ENCODE results near the gene CDIPT. TPM values are rescaled to one million over a fixed set of nuclear protein-coding genes. Genes with fewer than 3 reads are reported as not detected.

CDIPT gene
- total RNA-seq, 1 experiment from 2014 or later, result 60.5 TPM

GRCh38 chr16:29830774-29831173 lies 32.3 kb downstream of the CDIPT start:
- Histone ChIP-seq H3K36me3 (ENCODE audit: low read depth, low read length) (no peaks in the 10 kb centered on the region), H3K4me1 (ENCODE audit: insufficient read depth, low read length) (peaks cover 10% of the 10 kb centered on the region), H3F3A (ENCODE audit: low read length, unreplicated experiment) (no peaks in the 10 kb centered on the region), H3K9me2 (replicated peaks; ENCODE audit: low read length) (no peaks in the 10 kb centered on the region), H3K4me2 (ENCODE audit: low read length) (no peak overlapping the region), H3K27me3 (ENCODE audit: low read length) (no peaks in the 10 kb centered on the region), H3K9ac (ENCODE audit: low read length) (no peak overlapping the region), H3K4me3 (ENCODE audit: low read length) (no peak overlapping the region), H4K20me1 (ENCODE audit: low read length) (no peaks in the 10 kb centered on the region), H3K9me3 (ENCODE audit: low read length) (no peaks in the 10 kb centered on the region), H3K79me2 (ENCODE audit: low read length) (no peaks in the 10 kb centered on the region), H3K27ac (ENCODE audit: low read length) (no peak overlapping the region), H2AFZ (ENCODE audit: low read length) (no peak overlapping the region)
- ATAC-seq (no peak), DNase-seq (no peak)
- POLR2A ChIA-PET (ENCODE audit: unreplicated experiment), result no interaction called here
- BruUV-seq (replicated peaks), result no TSS peak
- CTCF ChIA-PET, result no interaction called here
- intact Hi-C loops (cut with micrococcal nuclease), result no loop called here
- no peak for TF ChIP-seq EZH2phosphoT487 (IDR thresholded peaks at IDR 0.05; ENCODE audit: borderline replicate concordance, low read length)
- TF ChIP-seq EZH2 (IDR thresholded peaks at IDR 0.05; ENCODE audit: low read length, unreplicated experiment), result no peak

- ATAC-seq (no peak), DNase-seq (no peak)
- Histone ChIP-seq H3K4me2 (ENCODE audit: low read length) (no peak overlapping the region), H3K9ac (ENCODE audit: low read length) (no peak overlapping the region), H2AFZ (ENCODE audit: low read length) (no peak overlapping the region), H3K4me3 (ENCODE audit: low read length) (no peak overlapping the region), H4K20me1 (ENCODE audit: low read length) (no peaks in the 10 kb centered on the region), H3K4me1 (ENCODE audit: insufficient read depth, low read length) (peaks cover 42% of the 10 kb centered on the region), H3F3A (ENCODE audit: low read length, unreplicated experiment) (no peaks in the 10 kb centered on the region), H3K36me3 (ENCODE audit: low read depth, low read length) (no peaks in the 10 kb centered on the region), H3K27me3 (ENCODE audit: low read length) (no peaks in the 10 kb centered on the region), H3K9me3 (ENCODE audit: low read length) (no peaks in the 10 kb centered on the region), H3K79me2 (ENCODE audit: low read length) (peaks cover 6% of the 10 kb centered on the region), H3K27ac (ENCODE audit: low read length) (peak overlapping the region; percentile 94), H3K9me2 (replicated peaks; ENCODE audit: low read length) (no peaks in the 10 kb centered on the region)
- intact Hi-C loops (cut with micrococcal nuclease), result no loop called here
- BruUV-seq (replicated peaks), result no TSS peak
- ChIA-PET POLR2A (ENCODE audit: unreplicated experiment) (interaction anchor here (0.7 kb wide), 1 partner anchor 22 kb away, joined by 14 read pairs; no protein-coding TSS in a partner anchor), CTCF (no interaction called here)
- no peak for TF ChIP-seq EZH2phosphoT487 (IDR thresholded peaks at IDR 0.05; ENCODE audit: borderline replicate concordance, low read length)
- TF ChIP-seq EZH2 (IDR thresholded peaks at IDR 0.05; ENCODE audit: low read length, unreplicated experiment), result no peak
- no peak for TF ChIP-seq CTCF (conservative IDR thresholded peaks at IDR 0.05; ENCODE audit: low read depth, low read length)
Observed at GRCh38 chr16:29826342-29826695, 36.7 kb downstream of the CDIPT start.

GRCh38 chr16:29825145-29826044 lies 37.6 kb downstream of the CDIPT start:
- Histone ChIP-seq H3K4me2 (ENCODE audit: low read length) (peak overlapping the region; percentile 69), H3K79me2 (ENCODE audit: low read length) (peaks cover 13% of the 10 kb centered on the region), H3K27me3 (ENCODE audit: low read length) (no peaks in the 10 kb centered on the region), H4K20me1 (ENCODE audit: low read length) (no peaks in the 10 kb centered on the region), H3K9ac (ENCODE audit: low read length) (peak overlapping the region; percentile 71), H3K4me3 (ENCODE audit: low read length) (peak overlapping the region; percentile 34; the same call in 1 of the 2 replicates), H3K4me1 (ENCODE audit: insufficient read depth, low read length) (peaks cover 52% of the 10 kb centered on the region), H3K36me3 (ENCODE audit: low read depth, low read length) (no peaks in the 10 kb centered on the region), H3K9me2 (replicated peaks; ENCODE audit: low read length) (no peaks in the 10 kb centered on the region), H3F3A (ENCODE audit: low read length, unreplicated experiment) (no peaks in the 10 kb centered on the region), H2AFZ (ENCODE audit: low read length) (peak overlapping the region; percentile 51; the same call in 1 of the 2 replicates), H3K27ac (ENCODE audit: low read length) (peak overlapping the region; percentile 94), H3K9me3 (ENCODE audit: low read length) (no peaks in the 10 kb centered on the region)
- intact Hi-C loops (cut with micrococcal nuclease), result no loop called here
- peak; percentile 37 for ATAC-seq
- TF ChIP-seq CTCF (conservative IDR thresholded peaks at IDR 0.05; ENCODE audit: low read depth, low read length), result no peak
- no peak for TF ChIP-seq EZH2phosphoT487 (IDR thresholded peaks at IDR 0.05; ENCODE audit: borderline replicate concordance, low read length)
- no peak for TF ChIP-seq EZH2 (IDR thresholded peaks at IDR 0.05; ENCODE audit: low read length, unreplicated experiment)
- DNase-seq, result peak; percentile 70
- ChIA-PET CTCF (no interaction called here), POLR2A (ENCODE audit: unreplicated experiment) (no interaction called here)
- BruUV-seq (replicated peaks), result no TSS peak
